Ectodermal cell (in vitro differentiated cells): ENCODE data around the gene AGBL4.

Experiments
- H3K27ac ChIP-seq: 2 replicates; pipeline ENCODE4 v1.7.0; 2013; ENCODE audit warnings: mild to moderate bottlenecking, low read depth, low read length; ENCODE audit not compliant: insufficient read depth, poor library complexity, severe bottlenecking
- H3K27me3 ChIP-seq: 2 replicates; pipeline ENCODE4 v1.7.0; 2013; ENCODE audit warnings: mild to moderate bottlenecking, low read length; ENCODE audit not compliant: insufficient read depth, control insufficient read depth, poor library complexity, severe bottlenecking
- H3K36me3 ChIP-seq: one replicate; pipeline ENCODE4 v1.7.0; 2013; ENCODE audit warnings: low read length; ENCODE audit not compliant: control insufficient read depth, insufficient read depth
- H3K4me1 ChIP-seq: one replicate; pipeline ENCODE4 v1.7.0; 2013; ENCODE audit warnings: low read length; ENCODE audit not compliant: control insufficient read depth, insufficient read depth
- H3K4me3 ChIP-seq: 2 replicates; pipeline ENCODE4 v1.7.0; 2013; ENCODE audit warnings: low read depth, low read length, control low read depth; ENCODE audit not compliant: insufficient read depth
- H3K9me3 ChIP-seq: 2 replicates; pipeline ENCODE4 v1.7.0; 2013; ENCODE audit warnings: mild to moderate bottlenecking, low read length, moderate library complexity; ENCODE audit not compliant: control insufficient read depth
- WGBS, 2 experiments: methylation state at CpG; one replicate each; pipeline ENCODE4 v1.1.7; 2013; ENCODE audit warnings: missing lambda C conversion rate in 2 of 2; 5-methylcytosine and 5-hydroxymethylcytosine counted together

The AGBL4 gene

DNA sequence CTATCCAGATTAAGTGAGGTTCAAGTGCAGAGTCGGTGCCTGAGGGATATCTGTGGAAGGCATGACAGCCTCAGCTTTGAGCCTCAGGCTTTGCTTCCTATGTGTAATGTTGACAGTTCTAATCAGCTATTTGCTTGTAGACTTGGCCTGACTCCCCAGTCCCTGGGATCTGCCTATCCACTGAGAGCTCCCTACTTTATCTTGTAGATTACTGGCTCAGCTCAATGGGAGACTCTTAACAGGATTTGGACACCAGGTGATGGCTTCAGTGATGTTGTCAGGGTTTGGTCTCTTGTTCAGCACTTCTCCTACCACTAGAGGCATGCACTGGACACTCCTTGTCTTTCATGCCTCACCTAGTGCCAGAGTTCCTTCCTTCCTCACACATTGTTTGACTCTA lies 1120.5 kb downstream of the AGBL4 start:
- WGBS, 2 experiments = 85 to 91% methylated on average over 1 of the region's 1 CpG

GRCh38 chr1:48898894-48899293 lies 1124.9 kb downstream of the AGBL4 start:
- Histone ChIP-seq H3K9me3 (no peaks in the 10 kb centered on the region), H3K4me1 (no peaks in the 10 kb centered on the region), H3K4me3 (no peak overlapping the region), H3K36me3 (no peaks in the 10 kb centered on the region), H3K27me3 (no peaks in the 10 kb centered on the region), H3K27ac (no peak overlapping the region)
- 93 to 94% methylated on average over 32 of the region's 32 CpGs for WGBS, 2 experiments

More for the DNA sequence above, 1120.5 kb downstream of the AGBL4 start:
- H3K27ac ChIP-seq = no peak overlapping the region
- H3K36me3 ChIP-seq = no peaks in the 10 kb centered on the region
- H3K27me3 ChIP-seq = no peaks in the 10 kb centered on the region
- no peaks in the 10 kb centered on the region for H3K9me3 ChIP-seq
- no peak overlapping the region for H3K4me3 ChIP-seq
- H3K4me1 ChIP-seq = no peaks in the 10 kb centered on the region

- no peaks in the 10 kb centered on the region for H3K36me3 ChIP-seq
- H3K4me3 ChIP-seq = no peak overlapping the region
- H3K4me1 ChIP-seq = peaks cover 4% of the 10 kb centered on the region
- H3K27me3 ChIP-seq = no peaks in the 10 kb centered on the region
- H3K27ac ChIP-seq = no peak overlapping the region
- WGBS, 2 experiments = 48 to 55% methylated on average over 3 of the region's 3 CpGs
- H3K9me3 ChIP-seq = no peaks in the 10 kb centered on the region
Measured at GRCh38 chr1:48889615-48890014, 1134.1 kb downstream of the AGBL4 start.

DNA sequence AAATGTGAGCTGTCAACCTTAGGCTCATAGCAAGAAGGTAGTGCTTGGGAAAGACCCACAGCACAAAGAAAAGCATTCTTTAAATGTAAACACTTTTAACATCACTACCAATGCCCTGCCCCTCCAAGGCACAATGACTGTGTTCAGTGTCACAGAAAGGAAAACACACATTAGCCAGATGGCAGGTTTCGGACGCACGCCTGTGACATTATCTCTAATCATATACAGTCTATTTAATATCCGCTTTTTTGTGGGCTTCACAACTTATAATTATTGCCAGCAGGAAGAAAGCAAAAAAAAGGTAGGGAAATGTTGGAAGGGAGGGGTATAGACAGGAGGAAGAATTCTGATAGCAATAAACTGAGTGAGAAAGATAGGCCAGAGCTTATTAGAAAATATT lies 1134.7 kb downstream of the AGBL4 start:
- 90 to 96% methylated on average over 3 to 4 of the region's 4 CpGs for WGBS, 2 experiments
- no peaks in the 10 kb centered on the region for H3K27me3 ChIP-seq
- H3K27ac ChIP-seq = no peak overlapping the region
- no peak overlapping the region for H3K4me3 ChIP-seq
- H3K36me3 ChIP-seq = no peaks in the 10 kb centered on the region
- peaks cover 4% of the 10 kb centered on the region for H3K4me1 ChIP-seq
- no peaks in the 10 kb centered on the region for H3K9me3 ChIP-seq

DNA sequence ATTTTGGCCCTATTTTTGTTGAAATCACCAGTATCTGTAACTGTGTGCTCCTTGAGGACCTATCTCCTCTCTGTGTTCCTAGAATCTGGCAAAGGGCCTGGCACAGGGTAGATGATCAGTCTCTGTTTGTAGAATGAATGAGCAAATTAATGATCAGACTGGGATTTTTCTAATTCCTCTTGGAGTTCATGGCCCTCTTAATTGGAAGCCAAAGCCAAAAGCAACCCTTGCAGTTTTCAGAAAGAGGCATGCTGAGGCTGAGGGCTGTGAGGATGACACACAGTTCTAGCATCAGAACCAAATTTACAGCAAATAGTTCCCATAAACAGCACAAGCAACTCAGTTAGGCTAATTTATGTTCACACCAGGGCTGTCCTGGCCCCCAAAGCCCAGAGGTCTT lies 1136.0 kb downstream of the AGBL4 start:
- Histone ChIP-seq H3K9me3 (no peaks in the 10 kb centered on the region), H3K27me3 (no peaks in the 10 kb centered on the region), H3K27ac (no peak overlapping the region)

DNA sequence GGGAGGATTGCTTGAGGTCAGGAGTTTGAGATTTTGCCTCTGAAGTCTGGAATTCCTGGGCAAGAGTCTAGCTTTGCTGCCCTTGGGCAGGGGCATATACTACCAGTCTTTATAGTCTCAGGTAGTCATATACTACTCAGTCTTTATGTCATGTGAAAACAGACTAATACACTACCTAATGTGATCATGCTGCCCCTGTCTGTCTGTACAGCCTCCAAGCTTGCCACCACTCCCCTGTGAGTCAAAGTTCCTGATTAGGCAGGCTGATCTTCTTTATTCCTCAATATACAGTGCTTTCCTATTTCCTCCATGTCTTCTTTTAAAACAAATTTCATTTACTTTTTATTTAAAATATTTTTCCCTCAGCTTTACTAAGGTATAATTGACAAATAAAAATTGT lies 1141.7 kb downstream of the AGBL4 start:
- H3K4me3 ChIP-seq = no peak overlapping the region
- no peaks in the 10 kb centered on the region for H3K36me3 ChIP-seq
- H3K4me1 ChIP-seq = no peaks in the 10 kb centered on the region
- no peaks in the 10 kb centered on the region for H3K9me3 ChIP-seq
- no peak overlapping the region for H3K27ac ChIP-seq
- H3K27me3 ChIP-seq = no peaks in the 10 kb centered on the region

More for the DNA sequence above, 1136.0 kb downstream of the AGBL4 start:
- peaks cover 4% of the 10 kb centered on the region for H3K4me1 ChIP-seq
- no peaks in the 10 kb centered on the region for H3K36me3 ChIP-seq
- H3K4me3 ChIP-seq = no peak overlapping the region

DNA sequence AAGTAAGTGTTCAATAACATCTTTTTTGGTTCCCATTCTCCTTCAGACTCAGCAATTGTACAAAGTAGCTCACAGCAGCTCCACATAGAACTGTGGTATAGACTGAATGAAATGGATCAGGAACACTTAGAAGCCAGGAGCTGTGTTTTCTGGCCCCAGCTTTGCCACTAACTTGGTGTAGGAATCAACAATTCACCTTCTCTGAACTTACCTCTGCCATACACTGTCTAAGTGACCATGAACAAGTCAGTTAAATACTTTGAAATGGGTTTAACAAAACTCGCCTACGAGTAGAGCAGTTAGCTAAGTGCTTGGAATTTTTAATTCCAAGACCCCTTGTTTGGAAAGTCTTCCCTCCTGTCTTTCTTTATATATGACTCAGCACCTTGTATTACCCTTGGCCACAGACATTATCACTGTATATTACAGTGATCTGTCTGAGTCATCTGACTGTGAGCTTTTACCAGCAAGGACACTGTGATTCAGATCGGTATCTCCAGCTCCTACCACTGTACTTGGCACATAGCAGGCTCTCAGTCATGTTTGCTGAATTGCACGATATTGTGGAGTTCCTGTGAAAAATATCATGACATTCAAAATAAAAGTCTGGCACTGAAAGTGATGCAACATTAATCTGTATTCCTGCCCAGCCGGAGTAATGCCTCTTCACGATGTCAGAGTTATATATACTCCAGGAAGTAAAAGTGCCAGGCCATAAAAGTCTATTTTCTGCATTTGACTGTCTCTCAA lies 1145.4 kb downstream of the AGBL4 start:
- H3K4me1 ChIP-seq = peaks cover 11% of the 10 kb centered on the region
- no peaks in the 10 kb centered on the region for H3K9me3 ChIP-seq
- no peaks in the 10 kb centered on the region for H3K36me3 ChIP-seq
- WGBS, 2 experiments = 93 to 95% methylated on average over 6 of the region's 6 CpGs
- no peaks in the 10 kb centered on the region for H3K27me3 ChIP-seq
- no peak overlapping the region for H3K4me3 ChIP-seq
- no peak overlapping the region for H3K27ac ChIP-seq

DNA sequence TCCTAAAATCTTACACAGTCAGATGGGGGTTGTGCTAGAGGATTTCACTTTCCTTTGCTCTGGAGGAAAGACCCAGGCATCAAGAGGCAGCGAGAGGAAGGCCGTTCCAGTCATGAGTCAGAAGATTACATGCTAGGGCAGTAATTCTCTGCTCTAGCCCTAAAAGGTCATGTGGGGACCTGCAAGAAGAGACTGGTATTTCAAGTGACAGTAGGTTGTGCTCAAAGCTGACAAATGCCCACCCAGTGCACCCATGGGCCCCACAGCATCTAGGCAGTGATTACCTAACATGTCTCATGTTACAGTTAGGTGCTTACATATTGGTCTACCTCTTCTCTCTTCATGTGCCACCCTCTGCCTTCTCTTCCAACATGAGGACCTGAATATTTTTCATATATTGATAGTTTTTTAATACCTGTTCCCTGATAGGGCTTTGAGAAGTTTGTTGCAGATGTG lies 1147.4 kb downstream of the AGBL4 start:
- no peaks in the 10 kb centered on the region for H3K36me3 ChIP-seq
- H3K27ac ChIP-seq = no peak overlapping the region
- no peak overlapping the region for H3K4me3 ChIP-seq
- WGBS, 2 experiments = 84 to 91% methylated on average over 2 of the region's 2 CpGs
- no peaks in the 10 kb centered on the region for H3K9me3 ChIP-seq
- peaks cover 11% of the 10 kb centered on the region for H3K4me1 ChIP-seq
- no peaks in the 10 kb centered on the region for H3K27me3 ChIP-seq

- Histone ChIP-seq H3K9me3 (no peaks in the 10 kb centered on the region), H3K36me3 (no peaks in the 10 kb centered on the region), H3K4me3 (no peak overlapping the region), H3K27me3 (no peaks in the 10 kb centered on the region), H3K27ac (no peak overlapping the region), H3K4me1 (peaks cover 11% of the 10 kb centered on the region)
- WGBS, 2 experiments = 83 to 84% methylated on average over 8 of the region's 8 CpGs
Measured at GRCh38 chr1:48875552-48876329, 1148.0 kb downstream of the AGBL4 start.

GRCh38 chr1:48873944-48874343 lies 1149.8 kb downstream of the AGBL4 start:
- 41 to 48% methylated on average over 4 of the region's 4 CpGs for WGBS, 2 experiments
- H3K27ac ChIP-seq = no peak overlapping the region
- no peaks in the 10 kb centered on the region for H3K36me3 ChIP-seq
- no peak overlapping the region for H3K4me3 ChIP-seq
- H3K4me1 ChIP-seq = peaks cover 11% of the 10 kb centered on the region
- H3K27me3 ChIP-seq = no peaks in the 10 kb centered on the region
- no peaks in the 10 kb centered on the region for H3K9me3 ChIP-seq
